Osteoblast (primary cell): ENCODE results near the gene CTTN. TPM values are rescaled to one million over a fixed set of nuclear protein-coding genes. Genes with fewer than 3 reads are reported as not detected.

ENCODE experiments used
- DNase-seq: peaks from one replicate; pipeline ENCODE4 v3.0.0; 2011; ENCODE audit warnings: low spot score, mixed read lengths; ENCODE audit not compliant: insufficient read length; ENCODE audit errors: missing footprints
- H2AFZ ChIP-seq: 2 replicates; pipeline ENCODE4 v1.6.0; 2011; ENCODE audit warnings: mild to moderate bottlenecking, low read length
- H3K27ac ChIP-seq: 2 replicates; pipeline ENCODE4 v1.5.1; 2011; ENCODE audit warnings: mild to moderate bottlenecking, low read depth, low read length, moderate library complexity
- H3K27me3 ChIP-seq: 2 replicates; pipeline ENCODE4 v1.6.0; 2012; ENCODE audit warnings: mild to moderate bottlenecking, control low read depth, inconsistent platforms, low read length, moderate library complexity; ENCODE audit not compliant: insufficient read depth
- H3K36me3 ChIP-seq: 2 replicates; pipeline ENCODE4 v1.5.1; 2011; ENCODE audit warnings: mild to moderate bottlenecking, low read length, control low read depth, moderate library complexity; ENCODE audit not compliant: insufficient read depth
- H3K4me1 ChIP-seq: 2 replicates; pipeline ENCODE4 v1.5.1; 2011; ENCODE audit warnings: mild to moderate bottlenecking, low read length, control low read depth, moderate library complexity; ENCODE audit not compliant: insufficient read depth
- H3K4me2 ChIP-seq: 2 replicates; pipeline ENCODE4 v1.6.0; 2011; ENCODE audit warnings: mild to moderate bottlenecking, low read length; ENCODE audit not compliant: insufficient read depth
- H3K4me3 ChIP-seq: fragments of 200-600 bp; sonication (generic); 3 replicates; pipeline ENCODE4 v1.5.1; 2012; ENCODE audit warnings: mild to moderate bottlenecking, low read length, inconsistent platforms; ENCODE audit not compliant: insufficient read depth
- H3K79me2 ChIP-seq: 2 replicates; pipeline ENCODE4 v1.6.0; 2012; ENCODE audit warnings: mild to moderate bottlenecking, low read length, control low read depth, inconsistent platforms; ENCODE audit not compliant: insufficient read depth
- H3K9me3 ChIP-seq: 2 replicates; pipeline ENCODE4 v1.5.1; 2011; ENCODE audit warnings: low read depth, low read length, control low read depth
- H4K20me1 ChIP-seq: 2 replicates; pipeline ENCODE4 v1.6.0; 2012; ENCODE audit warnings: mild to moderate bottlenecking, low read length, control low read depth; ENCODE audit not compliant: insufficient read depth
- total RNA-seq: library from RNA; depleted of rRNA; stranded (reverse); fragments of >200 nt; gene quantifications from 2 replicates; pipeline ENCODE4 v1.2.3, GENCODE V29; 2012
- TF ChIP-seq, protein P1 (sequence below): IDR thresholded peaks from 2 replicates; pipeline ENCODE4 v1.5.1; 2011; ENCODE audit warnings: mild to moderate bottlenecking, low read depth, low read length, moderate library complexity; ENCODE audit errors: extremely low read depth

CTTN gene
- total RNA-seq, 1 donor = 429 TPM

DNA sequence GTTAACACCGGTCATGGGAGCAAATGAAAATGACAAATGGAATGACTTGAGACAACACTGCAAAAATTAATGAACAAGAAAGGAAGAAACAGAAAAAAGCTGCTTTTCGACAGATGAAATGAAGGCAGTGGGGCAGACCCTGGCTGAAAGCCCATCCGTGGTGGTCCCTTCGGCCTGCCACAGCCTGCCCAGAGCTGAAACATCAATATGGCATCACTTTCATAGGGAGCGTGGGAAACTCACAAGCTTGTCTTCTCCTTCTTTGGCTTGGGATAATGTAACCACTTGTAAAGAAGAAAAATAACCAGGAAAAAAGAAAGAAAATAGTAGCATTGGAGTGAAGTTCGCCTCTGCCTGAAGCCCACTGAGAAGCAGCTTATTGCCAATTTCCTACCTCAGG lies 78.8 kb downstream of the CTTN start:
- H2AFZ ChIP-seq = no peak overlapping the region
- DNase-seq = peak; percentile 31
- H3K9me3 ChIP-seq = no peaks in the 10 kb centered on the region
- no peak overlapping the region for H3K4me2 ChIP-seq
- TF ChIP-seq, protein P1, sequence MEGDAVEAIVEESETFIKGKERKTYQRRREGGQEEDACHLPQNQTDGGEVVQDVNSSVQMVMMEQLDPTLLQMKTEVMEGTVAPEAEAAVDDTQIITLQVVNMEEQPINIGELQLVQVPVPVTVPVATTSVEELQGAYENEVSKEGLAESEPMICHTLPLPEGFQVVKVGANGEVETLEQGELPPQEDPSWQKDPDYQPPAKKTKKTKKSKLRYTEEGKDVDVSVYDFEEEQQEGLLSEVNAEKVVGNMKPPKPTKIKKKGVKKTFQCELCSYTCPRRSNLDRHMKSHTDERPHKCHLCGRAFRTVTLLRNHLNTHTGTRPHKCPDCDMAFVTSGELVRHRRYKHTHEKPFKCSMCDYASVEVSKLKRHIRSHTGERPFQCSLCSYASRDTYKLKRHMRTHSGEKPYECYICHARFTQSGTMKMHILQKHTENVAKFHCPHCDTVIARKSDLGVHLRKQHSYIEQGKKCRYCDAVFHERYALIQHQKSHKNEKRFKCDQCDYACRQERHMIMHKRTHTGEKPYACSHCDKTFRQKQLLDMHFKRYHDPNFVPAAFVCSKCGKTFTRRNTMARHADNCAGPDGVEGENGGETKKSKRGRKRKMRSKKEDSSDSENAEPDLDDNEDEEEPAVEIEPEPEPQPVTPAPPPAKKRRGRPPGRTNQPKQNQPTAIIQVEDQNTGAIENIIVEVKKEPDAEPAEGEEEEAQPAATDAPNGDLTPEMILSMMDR = no peak
- H3K4me3 ChIP-seq = no peak overlapping the region
- peaks cover 6% of the 10 kb centered on the region for H4K20me1 ChIP-seq
- H3K79me2 ChIP-seq = no peaks in the 10 kb centered on the region
- H3K27ac ChIP-seq = no peak overlapping the region
- peaks cover 28% of the 10 kb centered on the region for H3K27me3 ChIP-seq
- H3K36me3 ChIP-seq = no peaks in the 10 kb centered on the region
- H3K4me1 ChIP-seq = peaks cover 4% of the 10 kb centered on the region

GRCh38 chr11:70477609-70478008 lies 79.3 kb downstream of the CTTN start:
- Histone ChIP-seq H3K36me3 (no peaks in the 10 kb centered on the region), H4K20me1 (peaks cover 6% of the 10 kb centered on the region), H3K4me1 (peaks cover 9% of the 10 kb centered on the region), H3K4me2 (no peak overlapping the region), H3K27me3 (peaks cover 26% of the 10 kb centered on the region), H3K9me3 (no peaks in the 10 kb centered on the region), H3K4me3 (no peak overlapping the region), H3K27ac (no peak overlapping the region), H3K79me2 (no peaks in the 10 kb centered on the region), H2AFZ (no peak overlapping the region)
- peak; percentile 48 for DNase-seq
- TF ChIP-seq, protein P1 = no peak

DNA sequence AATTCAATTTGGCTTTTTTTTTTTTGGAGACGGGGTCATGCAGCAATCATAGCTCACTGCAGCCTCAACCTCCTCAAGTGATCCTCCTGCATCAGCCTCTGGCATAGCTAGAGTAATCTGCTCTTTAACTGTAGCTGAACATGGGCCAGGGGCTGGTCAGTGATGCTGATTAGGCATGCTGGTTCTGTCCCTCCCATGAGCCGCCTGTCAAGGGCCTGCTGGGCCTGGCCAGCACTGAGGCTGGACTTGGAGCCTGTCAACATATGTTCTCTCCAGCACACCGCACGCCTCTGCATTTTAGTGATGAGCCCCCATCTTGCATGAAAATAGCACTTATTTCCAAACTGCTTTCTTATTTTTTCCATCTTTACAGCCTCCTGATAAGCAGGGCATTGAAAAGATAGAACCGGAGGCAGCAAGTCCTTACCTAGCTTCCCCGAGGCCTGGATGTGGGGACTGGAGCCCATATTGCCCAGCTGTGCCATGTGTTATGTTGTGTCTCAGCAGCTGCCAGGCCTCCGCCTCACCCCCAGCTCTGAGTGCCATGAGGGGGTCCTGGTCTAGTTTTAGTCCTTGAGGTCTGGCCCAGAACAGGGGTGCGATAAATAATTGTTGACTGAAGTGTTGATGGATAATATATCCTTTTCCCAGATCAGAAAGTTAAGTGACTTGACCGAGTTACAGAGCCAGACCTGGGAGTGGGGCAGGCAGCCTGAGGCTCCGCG lies 80.0 kb downstream of the CTTN start:
- Histone ChIP-seq H2AFZ (no peak overlapping the region), H3K27ac (no peak overlapping the region), H3K4me1 (peaks cover 12% of the 10 kb centered on the region), H4K20me1 (peaks cover 6% of the 10 kb centered on the region), H3K4me3 (no peak overlapping the region), H3K4me2 (no peak overlapping the region), H3K79me2 (no peaks in the 10 kb centered on the region), H3K9me3 (no peaks in the 10 kb centered on the region), H3K27me3 (peaks cover 21% of the 10 kb centered on the region), H3K36me3 (no peaks in the 10 kb centered on the region)
- DNase-seq = no peak
- TF ChIP-seq, protein P1 = no peak

DNA sequence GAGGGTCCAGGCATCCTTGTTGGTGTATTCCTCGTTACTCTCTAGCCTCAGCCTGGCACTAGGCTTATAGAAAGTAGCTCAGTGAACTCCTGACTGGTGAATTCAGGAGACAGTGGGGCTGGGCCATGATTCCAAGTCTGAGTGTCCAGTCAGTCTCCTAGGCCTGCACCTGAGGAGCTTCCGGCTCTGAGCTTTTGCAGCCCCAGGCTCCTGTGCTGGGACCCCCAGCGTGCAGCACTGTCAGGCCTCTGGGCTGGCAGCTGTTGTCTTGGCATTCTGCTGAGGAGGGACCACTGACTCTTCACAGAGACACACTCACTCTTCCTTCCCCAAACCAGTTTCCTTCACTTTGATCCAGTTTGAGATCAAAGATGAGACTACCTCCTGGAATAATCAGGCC lies 82.4 kb downstream of the CTTN start:
- H4K20me1 ChIP-seq = peaks cover 6% of the 10 kb centered on the region
- no peak overlapping the region for H3K4me2 ChIP-seq
- no peaks in the 10 kb centered on the region for H3K36me3 ChIP-seq
- TF ChIP-seq, protein P1 = no peak
- H3K4me1 ChIP-seq = peaks cover 12% of the 10 kb centered on the region
- H2AFZ ChIP-seq = no peak overlapping the region
- H3K27me3 ChIP-seq = peaks cover 21% of the 10 kb centered on the region
- DNase-seq = peak; percentile 29
- no peak overlapping the region for H3K27ac ChIP-seq
- H3K9me3 ChIP-seq = no peaks in the 10 kb centered on the region
- no peak overlapping the region for H3K4me3 ChIP-seq
- H3K79me2 ChIP-seq = no peaks in the 10 kb centered on the region
